ENCODE measurements around the gene DOCK11. TPM values are rescaled to one million over a fixed set of nuclear protein-coding genes. Genes with fewer than 3 reads are reported as not detected.

Gene DOCK11
- total and polyA plus RNA-seq, 2 donors (not counting 1 experiment from before 2014, with no cell fraction given) = 31.0 to 83.5 TPM

GRCh38 chrX:118498351-118498750 is 2.7 kb downstream of the DOCK11 start:
- H3K27me3 ChIP-seq (replicated peaks in 1 of 4; ENCODE audit: control extremely low read depth in 1 of 4, control insufficient read depth in 3 of 4, insufficient read depth in 4 of 4, low read length in 3 of 4) = no peaks in the 10 kb centered on the region
- Mint-ChIP-seq H3K27ac (peak overlapping the region; percentile 99), H3K4me1 (peaks cover 41% of the 10 kb centered on the region), H3K27me3 (no peaks in the 10 kb centered on the region), H3K9me3 (ENCODE audit: insufficient read depth) (no peaks in the 10 kb centered on the region), H3K4me3 (peak overlapping the region; percentile 98)
- H3K9ac ChIP-seq (ENCODE audit: low read length) = no peak overlapping the region
- ATAC-seq (ENCODE audit: low read depth) (no peak), DNase-seq (no peak)
- TF ChIP-seq CTCF (IDR thresholded peaks at IDR 0.05) = no peak
- WGBS (ENCODE audit: insufficient coverage) = no CpG with 5 or more reads among the region's 3 CpGs
- H3K27ac ChIP-seq (ENCODE audit: low read length in 2 of 2) = peak overlapping the region; percentile 93
- H2AFZ ChIP-seq (ENCODE audit: insufficient read depth, low read depth, low read length, poor library complexity, severe bottlenecking) = no peak overlapping the region
- peaks cover 37 to 59% of the 10 kb centered on the region in 2 donors for H3K4me1 ChIP-seq (ENCODE audit: control insufficient read depth in 2 of 2, insufficient read depth in 2 of 2, low read length in 2 of 2)
- ChIA-PET CTCF (interaction anchor here (1.0 kb wide), 1 partner anchor 40 kb away, joined by 3 read pairs; no protein-coding TSS in a partner anchor), POLR2A (interaction anchor here (3.1 kb wide), 1 partner anchor 9 kb away, joined by 11 read pairs; no protein-coding TSS in a partner anchor)
- intact Hi-C loops (cut with micrococcal nuclease) = loop anchor here (5.0 to 10.0 kb wide), 2 partner anchors 106 to 151 kb away; partner anchors contain the start of gene WDR44
- H3K36me3 ChIP-seq (replicated peaks in 1 of 2; ENCODE audit: control extremely low read depth in 1 of 2, control insufficient read depth in 1 of 2, extremely low read depth in 1 of 2, insufficient read depth in 2 of 2, low read length in 1 of 2) = peaks cover 0 to 7% of the 10 kb centered on the region in 2 experiments
- no peaks in the 10 kb centered on the region for H3K9me3 ChIP-seq (ENCODE audit: control extremely low read depth in 1 of 3, control insufficient read depth in 2 of 3, insufficient read depth in 1 of 3, low read length in 2 of 3)
- H3K4me3 ChIP-seq (ENCODE audit: control extremely low read depth in 1 of 5, extremely low read depth in 1 of 5, insufficient read depth in 1 of 5, low read depth in 2 of 5, low read length in 4 of 5) = no peak overlapping the region
- H3K79me2 ChIP-seq (ENCODE audit: control insufficient read depth, insufficient read depth, low read length) = peaks cover 68% of the 10 kb centered on the region
- H3K4me2 ChIP-seq (replicated peaks; ENCODE audit: low read depth, low read length, poor library complexity, severe bottlenecking) = peak overlapping the region; percentile 75
- no peaks in the 10 kb centered on the region for H4K20me1 ChIP-seq (ENCODE audit: control insufficient read depth, insufficient read depth, low read length, poor library complexity, severe bottlenecking)

GRCh38 chrX:118498755-118499154 is 3.1 kb downstream of the DOCK11 start:
- DNase-seq = no peak
- peaks cover 0 to 7% of the 10 kb centered on the region in 2 experiments for H3K36me3 ChIP-seq (replicated peaks in 1 of 2; ENCODE audit: control extremely low read depth in 1 of 2, control insufficient read depth in 1 of 2, extremely low read depth in 1 of 2, insufficient read depth in 2 of 2, low read length in 1 of 2)
- H2AFZ ChIP-seq (ENCODE audit: insufficient read depth, low read depth, low read length, poor library complexity, severe bottlenecking) = no peak overlapping the region
- ChIA-PET POLR2A (interaction anchor here (3.1 kb wide), 1 partner anchor 8 kb away, joined by 11 read pairs; no protein-coding TSS in a partner anchor), CTCF (interaction anchor here (1.0 kb wide), 1 partner anchor 40 kb away, joined by 3 read pairs; no protein-coding TSS in a partner anchor)
- H3K9me3 ChIP-seq (ENCODE audit: control extremely low read depth in 1 of 3, control insufficient read depth in 2 of 3, insufficient read depth in 1 of 3, low read length in 2 of 3) = no peaks in the 10 kb centered on the region
- H3K27ac Mint-ChIP-seq = peak overlapping the region; percentile 46
- H3K4me1 Mint-ChIP-seq = peaks cover 43% of the 10 kb centered on the region
- no peak overlapping the region for H3K4me3 ChIP-seq (ENCODE audit: control extremely low read depth in 1 of 5, extremely low read depth in 1 of 5, insufficient read depth in 1 of 5, low read depth in 2 of 5, low read length in 4 of 5)
- ATAC-seq (ENCODE audit: low read depth) = no peak
- H3K4me1 ChIP-seq (ENCODE audit: control insufficient read depth in 2 of 2, insufficient read depth in 2 of 2, low read length in 2 of 2) = peaks cover 41 to 63% of the 10 kb centered on the region in 2 donors
- intact Hi-C loops (cut with micrococcal nuclease) = loop anchor here (5.0 to 10.0 kb wide), 2 partner anchors 106 to 151 kb away; partner anchors contain the start of gene WDR44
- TF ChIP-seq CTCF (IDR thresholded peaks at IDR 0.05) (no peak), EZH2 (IDR thresholded peaks at IDR 0.05; ENCODE audit: borderline replicate concordance, insufficient read depth, low read depth, low read length, poor library complexity, severe bottlenecking) (no peak)
- H3K9me3 Mint-ChIP-seq (ENCODE audit: insufficient read depth) = no peaks in the 10 kb centered on the region
- no CpG with 5 or more reads among the region's 2 CpGs for WGBS (ENCODE audit: insufficient coverage)
- peak overlapping the region; percentile 75 for H3K4me2 ChIP-seq (replicated peaks; ENCODE audit: low read depth, low read length, poor library complexity, severe bottlenecking)
- H4K20me1 ChIP-seq (ENCODE audit: control insufficient read depth, insufficient read depth, low read length, poor library complexity, severe bottlenecking) = no peaks in the 10 kb centered on the region
- H3K9ac ChIP-seq (ENCODE audit: low read length) = no peak overlapping the region
- no peaks in the 10 kb centered on the region for H3K27me3 ChIP-seq (replicated peaks in 1 of 4; ENCODE audit: control extremely low read depth in 1 of 4, control insufficient read depth in 3 of 4, insufficient read depth in 4 of 4, low read length in 3 of 4)
- H3K79me2 ChIP-seq (ENCODE audit: control insufficient read depth, insufficient read depth, low read length) = peaks cover 72% of the 10 kb centered on the region
- no peaks in the 10 kb centered on the region for H3K27me3 Mint-ChIP-seq
- H3K27ac ChIP-seq (ENCODE audit: low read length in 2 of 2) = peak overlapping the region; percentile 11 to 93
- no peak overlapping the region for H3K4me3 Mint-ChIP-seq
